GM12878 (cell line): ENCODE results near the gene POLG. TPM values are rescaled to one million over a fixed set of nuclear protein-coding genes. Genes with fewer than 3 reads are reported as not detected.

Experiments
- ATAC-seq: fragments of 200-7000 bp; cut with Tn5 transposase; 3 replicates; pipeline ENCODE4 v1.9.1; 2020; ENCODE audit warnings: mild to moderate bottlenecking, moderate library complexity
- BruUV-seq: library from RNA; stranded (reverse); fragments of 400-500 nt; replicated peaks from 2 replicates; lab custom pipeline; 2021; lab: Mats Ljungman, UMichigan
- CTCF ChIA-PET: fragments of 300-600 bp; sonication (Branson Sonifier 250); formaldehyde crosslinking; extraction: SDS; loops from one replicate; lab custom pipeline; 2021; ENCODE audit warnings: inconsistent platforms; lab: Yijun Ruan, JAX
- POLR2A ChIA-PET: fragments of 350-600 bp; formaldehyde crosslinking; extraction: SDS; loops from one replicate; lab custom pipeline; 2021; ENCODE audit warnings: inconsistent platforms; lab: Charles Lee
- RAD21 ChIA-PET: fragments of 300-600 bp; sonication (Branson Sonifier 250); formaldehyde crosslinking; loops from one replicate; lab custom pipeline; 2023; ENCODE audit warnings: antibody characterized with exemption; ENCODE audit not compliant: unreplicated experiment; lab: Charles Lee
- SMC1A ChIA-PET: fragments of 300-600 bp; sonication (Branson Sonifier 250); formaldehyde crosslinking; loops from one replicate; lab custom pipeline; 2023; ENCODE audit not compliant: unreplicated experiment, uncharacterized antibody; lab: Charles Lee
- DNase-seq: peaks from one replicate; pipeline ENCODE4 v3.0.0-alpha.2; 2011; ENCODE audit warnings: low read depth, low spot score
- FAIRE-seq: peaks from 3 replicates; lab custom pipeline; 2011; peaks lifted over from hg19 to GRCh38; lab: Jason Lieb, UNC
- H2AFZ ChIP-seq: 2 replicates; pipeline ENCODE4 v1.6.0; 2011; ENCODE audit warnings: low read depth, low read length, control low read depth; ENCODE audit not compliant: control insufficient read depth
- H3K27ac ChIP-seq: 2 replicates; pipeline ENCODE4 v1.5.1; 2011; ENCODE audit warnings: control low read depth; ENCODE audit not compliant: control insufficient read depth, insufficient read depth
- H3K27me3 ChIP-seq, 2 experiments: replicated peaks in 1 of 2; 2 replicates each; pipeline versions ENCODE4 v1.6.0 to v1.6.1; 2011; ENCODE audit warnings: low read length in 1 of 2; ENCODE audit not compliant: control insufficient read depth in 2 of 2, insufficient read depth in 2 of 2
- H3K36me3 ChIP-seq, 2 experiments: 2 replicates each; pipeline ENCODE4 v1.5.1; 2011; ENCODE audit warnings: low read length in 1 of 2; ENCODE audit not compliant: control insufficient read depth in 2 of 2, insufficient read depth in 2 of 2
- H3K4me1 ChIP-seq: 2 replicates; pipeline ENCODE4 v1.6.1; 2011; ENCODE audit warnings: mild to moderate bottlenecking, low read length, moderate library complexity, mixed read lengths; ENCODE audit not compliant: control insufficient read depth, insufficient read depth
- H3K4me2 ChIP-seq: 2 replicates; pipeline ENCODE4 v1.6.0; 2011; ENCODE audit warnings: control low read depth; ENCODE audit not compliant: control insufficient read depth, insufficient read depth
- H3K4me3 ChIP-seq: fragments of 200-600 bp; sonication (generic); 2 replicates; pipeline ENCODE4 v1.5.1; 2016
- H3K79me2 ChIP-seq: 2 replicates; pipeline ENCODE4 v1.6.0; 2011; ENCODE audit warnings: low read length; ENCODE audit not compliant: control insufficient read depth, insufficient read depth
- H3K9ac ChIP-seq: 2 replicates; pipeline ENCODE4 v1.8.0; 2011; ENCODE audit warnings: low read length, control low read depth, mixed read lengths; ENCODE audit not compliant: control insufficient read depth, insufficient read depth
- H3K9me3 ChIP-seq: replicated peaks from 3 replicates; pipeline ENCODE4 v1.5.1; 2011; ENCODE audit warnings: mild to moderate bottlenecking, low read length; ENCODE audit not compliant: control insufficient read depth, insufficient read depth
- H4K20me1 ChIP-seq: 2 replicates; pipeline ENCODE4 v1.6.0; 2011; ENCODE audit not compliant: control insufficient read depth, insufficient read depth
- CHD2 ChIP-seq: IDR thresholded peaks from 2 replicates; pipeline ENCODE4 v1.6.1; 2011; ENCODE audit warnings: low read depth, low read length, improper control_type of control experiment, borderline replicate concordance
- CREB1 ChIP-seq: IDR thresholded peaks from 2 replicates; pipeline ENCODE4 v1.6.1; 2012; ENCODE audit warnings: low read depth, mild to moderate bottlenecking, inconsistent platforms
- FOXM1 ChIP-seq: IDR thresholded peaks from 2 replicates; pipeline ENCODE4 v1.6.1; 2012; ENCODE audit warnings: low read depth, mild to moderate bottlenecking, inconsistent platforms, low read length, moderate library complexity
- IKZF2 ChIP-seq, 2 experiments: fragments of 450-650 bp; IDR thresholded peaks; 2 replicates each; pipeline ENCODE4 v1.6.1; 2017; ENCODE audit warnings: mild to moderate bottlenecking in 2 of 2, moderate library complexity in 2 of 2
- MYC ChIP-seq: IDR thresholded peaks from 2 replicates; pipeline ENCODE4 v1.6.1; 2011; ENCODE audit warnings: mild to moderate bottlenecking, low read length, moderate library complexity, inconsistent platforms; ENCODE audit not compliant: insufficient read depth, insufficient replicate concordance, insufficient read length, severe bottlenecking
- NFXL1 ChIP-seq: fragments of 450-650 bp; IDR thresholded peaks from 2 replicates; pipeline ENCODE4 v1.6.1; 2017; ENCODE audit warnings: antibody characterized with exemption, mild to moderate bottlenecking, borderline replicate concordance
- NR2C1 ChIP-seq: fragments of 450-650 bp; IDR thresholded peaks from 2 replicates; pipeline ENCODE4 v1.6.1; 2017; ENCODE audit warnings: antibody characterized with exemption, mild to moderate bottlenecking, moderate library complexity
- PKNOX1 ChIP-seq: fragments of 450-650 bp; IDR thresholded peaks from 2 replicates; pipeline ENCODE4 v1.6.1; 2016; ENCODE audit warnings: mild to moderate bottlenecking
- POLR2AphosphoS5 ChIP-seq: IDR thresholded peaks from 2 replicates; pipeline ENCODE4 v1.6.1; 2011; ENCODE audit warnings: mild to moderate bottlenecking, low read length, inconsistent platforms
- RAD21 ChIP-seq: IDR thresholded peaks from 2 replicates; pipeline ENCODE4 v1.6.1; 2011; ENCODE audit warnings: mild to moderate bottlenecking, low read depth, low read length, moderate library complexity; ENCODE audit not compliant: insufficient read depth
- STAT1 ChIP-seq: fragments of 450-650 bp; conservative IDR thresholded peaks from 2 replicates; pipeline ENCODE4 v1.6.1; 2014; ENCODE audit warnings: antibody characterized with exemption, mild to moderate bottlenecking
- TAF1 ChIP-seq: IDR thresholded peaks from 2 replicates; pipeline ENCODE4 v1.6.1; 2011; ENCODE audit warnings: mild to moderate bottlenecking, low read depth, low read length, borderline replicate concordance
- USF1 ChIP-seq: IDR thresholded peaks from 2 replicates; pipeline ENCODE4 v1.6.1; 2011; ENCODE audit warnings: borderline replicate concordance, low read depth, mild to moderate bottlenecking, moderate library complexity, mixed read lengths, low read length; ENCODE audit not compliant: insufficient read depth; ENCODE audit errors: extremely low read length
- ZBED1 ChIP-seq: IDR thresholded peaks from 2 replicates; pipeline ENCODE4 v1.6.1; 2016; ENCODE audit warnings: borderline replicate concordance
- ZNF384 ChIP-seq: IDR thresholded peaks from 2 replicates; pipeline ENCODE4 v1.6.1; 2012; ENCODE audit warnings: low read depth, mild to moderate bottlenecking, low read length, improper control_type of control experiment, borderline replicate concordance
- WGBS: methylation state at CpG from one replicate; pipeline ENCODE4 v1.1.6; 2016; ENCODE audit warnings: low lambda C conversion rate; ENCODE audit not compliant: insufficient replicate concordance, insufficient coverage; ENCODE audit errors: missing lambda C conversion rate; 5-methylcytosine and 5-hydroxymethylcytosine counted together
- in situ Hi-C: fragments of 300-500 bp; cut with MboI; formaldehyde crosslinking; loops from 9 replicates; pipeline ENCODE4 v1.14.3; 2018; ENCODE audit warnings: mixed read lengths
- intact Hi-C: fragments of 100-400 bp; cut with micrococcal nuclease; formaldehyde crosslinking; loops from one replicate; pipeline ENCODE4 v1.14.2; 2022; ENCODE audit not compliant: unreplicated experiment
- polyA plus RNA-seq, 11 experiments: library from polyadenylated mRNA; depleted of rRNA in 4 of 11; unstranded in 6 of 11; stranded (reverse) in 5 of 11; fragments of >200 nt; fragmentation: Nextera tagmentation in 4 of 11; fragmentation: Illumina TruSeq in 1 of 11; extraction: Ambion mirVana in 4 of 11; extraction: Trizol in 1 of 11; gene quantifications; 1 replicate in 1 of 11; 2 replicates in 10 of 11; pipeline versions ENCODE4 v1.2.1 to v1.2.3, GENCODE V29; 2011 to 2016; ENCODE audit warnings: inconsistent platforms in 2 of 11, missing spikeins in 2 of 11, low read depth in 1 of 11
- total RNA-seq, 4 experiments: library from RNA; depleted of rRNA in 3 of 4; stranded (reverse); fragments of >200 nt in 3 of 4; fragmentation: Illumina TruSeq in 1 of 4; extraction: Trizol in 1 of 4; gene quantifications; 2 replicates each; pipeline versions ENCODE4 v1.2.1 to v1.2.3, GENCODE V29; 2013 to 2021
- TF ChIP-seq, protein P1 (sequence below): fragments of 450-650 bp; formaldehyde crosslinking; IDR thresholded peaks from 2 replicates; pipeline ENCODE4 v1.4.0; 2022; ENCODE audit warnings: mild to moderate bottlenecking, moderate library complexity
- TF ChIP-seq, protein P2 (sequence below): IDR thresholded peaks from 2 replicates; pipeline ENCODE4 v1.6.1; 2012; ENCODE audit warnings: low read depth, low read length, improper control_type of control experiment
- TF ChIP-seq, protein P3 (sequence below): IDR thresholded peaks from 2 replicates; pipeline ENCODE4 v1.6.1; 2011; ENCODE audit warnings: low read depth, low read length, improper control_type of control experiment, borderline replicate concordance

The POLG gene
- total and polyA plus RNA-seq, 10 of the 15 experiments (the other 5 are each of a cell fraction or from before 2014, with no cell fraction given), result 14.8 to 71.1 (median 33.0) TPM

DNA sequence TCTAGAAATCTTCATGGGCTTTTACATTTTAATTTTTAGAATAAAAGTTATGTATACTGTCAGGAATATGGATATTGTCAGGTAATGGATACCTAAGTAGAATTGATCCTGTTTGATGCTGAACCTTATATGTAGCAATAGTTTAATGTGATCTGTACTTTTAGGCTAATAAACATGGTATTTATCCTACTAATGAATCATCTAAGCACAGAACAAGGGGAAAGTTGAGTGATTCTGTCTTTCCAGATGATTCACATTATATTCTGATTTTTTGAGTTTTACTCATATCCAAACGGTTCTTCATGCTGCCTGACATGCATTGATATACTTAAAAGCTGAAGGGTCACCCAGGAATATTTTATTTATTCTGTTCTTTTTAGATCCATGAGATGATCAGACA lies 56.3 kb downstream of the POLG start:
- H3K36me3 ChIP-seq, result peaks cover 2 to 23% of the 10 kb centered on the region in 2 experiments
- intact Hi-C loops, result no loop called here
- no peak overlapping the region for H3K9ac ChIP-seq
- RAD21 ChIA-PET, result no interaction called here
- DNase-seq (no peak), FAIRE-seq (no peak), ATAC-seq (no peak)
- no TSS peak for BruUV-seq
- no peak overlapping the region for H3K4me3 ChIP-seq
- H3K79me2 ChIP-seq, result no peaks in the 10 kb centered on the region
- in situ Hi-C loops, result no loop called here
- WGBS, result 56% methylated on average over 1 of the region's 1 CpG
- H4K20me1 ChIP-seq, result no peaks in the 10 kb centered on the region
- CTCF ChIA-PET, result no interaction called here
- H3K27me3 ChIP-seq, result no peaks in the 10 kb centered on the region
- H3K4me1 ChIP-seq, result no peaks in the 10 kb centered on the region
- H2AFZ ChIP-seq, result no peak overlapping the region
- POLR2A ChIA-PET, result no interaction called here
- H3K9me3 ChIP-seq, result no peaks in the 10 kb centered on the region
- no peak overlapping the region for H3K27ac ChIP-seq
- H3K4me2 ChIP-seq, result no peak overlapping the region
- SMC1A ChIA-PET, result no interaction called here
- no peak for TF ChIP-seq CREB1
- TF ChIP-seq, protein P1, sequence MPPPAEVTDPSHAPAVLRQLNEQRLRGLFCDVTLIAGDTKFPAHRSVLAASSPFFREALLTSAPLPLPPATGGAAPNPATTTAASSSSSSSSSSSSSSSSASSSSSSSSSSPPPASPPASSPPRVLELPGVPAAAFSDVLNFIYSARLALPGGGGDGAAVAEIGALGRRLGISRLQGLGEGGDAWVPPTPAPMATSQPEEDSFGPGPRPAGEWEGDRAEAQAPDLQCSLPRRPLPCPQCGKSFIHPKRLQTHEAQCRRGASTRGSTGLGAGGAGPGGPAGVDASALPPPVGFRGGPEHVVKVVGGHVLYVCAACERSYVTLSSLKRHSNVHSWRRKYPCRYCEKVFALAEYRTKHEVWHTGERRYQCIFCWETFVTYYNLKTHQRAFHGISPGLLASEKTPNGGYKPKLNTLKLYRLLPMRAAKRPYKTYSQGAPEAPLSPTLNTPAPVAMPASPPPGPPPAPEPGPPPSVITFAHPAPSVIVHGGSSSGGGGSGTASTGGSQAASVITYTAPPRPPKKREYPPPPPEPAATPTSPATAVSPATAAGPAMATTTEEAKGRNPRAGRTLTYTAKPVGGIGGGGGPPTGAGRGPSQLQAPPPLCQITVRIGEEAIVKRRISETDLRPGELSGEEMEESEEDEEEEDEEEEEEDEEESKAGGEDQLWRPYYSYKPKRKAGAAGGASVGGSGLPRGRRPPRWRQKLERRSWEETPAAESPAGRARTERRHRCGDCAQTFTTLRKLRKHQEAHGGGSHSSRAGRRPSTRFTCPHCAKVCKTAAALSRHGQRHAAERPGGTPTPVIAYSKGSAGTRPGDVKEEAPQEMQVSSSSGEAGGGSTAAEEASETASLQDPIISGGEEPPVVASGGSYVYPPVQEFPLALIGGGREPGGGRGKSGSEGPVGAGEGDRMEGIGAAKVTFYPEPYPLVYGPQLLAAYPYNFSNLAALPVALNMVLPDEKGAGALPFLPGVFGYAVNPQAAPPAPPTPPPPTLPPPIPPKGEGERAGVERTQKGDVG, result no peak
- no peak for TF ChIP-seq ZNF384
- TF ChIP-seq MYC, result no peak
- TF ChIP-seq IKZF2 (IDR thresholded peaks at IDR 0.05), result no peak
- TF ChIP-seq PKNOX1, result no peak
- no peak for TF ChIP-seq STAT1
- TF ChIP-seq NR2C1, result no peak
- no peak for TF ChIP-seq USF1
- no peak for TF ChIP-seq ZBED1
- TF ChIP-seq, protein P2, sequence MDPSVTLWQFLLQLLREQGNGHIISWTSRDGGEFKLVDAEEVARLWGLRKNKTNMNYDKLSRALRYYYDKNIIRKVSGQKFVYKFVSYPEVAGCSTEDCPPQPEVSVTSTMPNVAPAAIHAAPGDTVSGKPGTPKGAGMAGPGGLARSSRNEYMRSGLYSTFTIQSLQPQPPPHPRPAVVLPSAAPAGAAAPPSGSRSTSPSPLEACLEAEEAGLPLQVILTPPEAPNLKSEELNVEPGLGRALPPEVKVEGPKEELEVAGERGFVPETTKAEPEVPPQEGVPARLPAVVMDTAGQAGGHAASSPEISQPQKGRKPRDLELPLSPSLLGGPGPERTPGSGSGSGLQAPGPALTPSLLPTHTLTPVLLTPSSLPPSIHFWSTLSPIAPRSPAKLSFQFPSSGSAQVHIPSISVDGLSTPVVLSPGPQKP, result no peak
- TF ChIP-seq FOXM1, result no peak
- TF ChIP-seq, protein P3, sequence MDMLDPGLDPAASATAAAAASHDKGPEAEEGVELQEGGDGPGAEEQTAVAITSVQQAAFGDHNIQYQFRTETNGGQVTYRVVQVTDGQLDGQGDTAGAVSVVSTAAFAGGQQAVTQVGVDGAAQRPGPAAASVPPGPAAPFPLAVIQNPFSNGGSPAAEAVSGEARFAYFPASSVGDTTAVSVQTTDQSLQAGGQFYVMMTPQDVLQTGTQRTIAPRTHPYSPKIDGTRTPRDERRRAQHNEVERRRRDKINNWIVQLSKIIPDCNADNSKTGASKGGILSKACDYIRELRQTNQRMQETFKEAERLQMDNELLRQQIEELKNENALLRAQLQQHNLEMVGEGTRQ, result no peak
- TF ChIP-seq NFXL1, result no peak
- TF ChIP-seq TAF1, result no peak
- no peak for TF ChIP-seq RAD21
- no peak for TF ChIP-seq CHD2
- TF ChIP-seq POLR2AphosphoS5, result no peak
